Fibroblast of lung (primary cell): ENCODE results near the gene RIBC1.

Source experiments
- CTCF ChIP-seq, 2 donors: IDR thresholded peaks in 1 of 2; conservative IDR thresholded peaks in 1 of 2; 1 replicate in 1 of 2; 2 replicates in 1 of 2; pipeline ENCODE4 v1.5.1; 2011 to 2012; ENCODE audit warnings: low read length in 2 of 2, control low read depth in 1 of 2, inconsistent platforms in 1 of 2, low read depth in 1 of 2, mild to moderate bottlenecking in 1 of 2
- EZH2 ChIP-seq: IDR thresholded peaks from 2 replicates; pipeline ENCODE4 v1.5.1; 2012; ENCODE audit warnings: low read length, control low read depth, mild to moderate bottlenecking; ENCODE audit errors: missing control alignments

GRCh38 chrX:53441531-53442321 is 19.1 kb downstream of the RIBC1 start:
- TF ChIP-seq CTCF (conservative IDR thresholded peaks at IDR 0.05 in 1 of 2, IDR thresholded peaks at IDR 0.05 in 1 of 2; ENCODE audit: low read depth in 1 of 2, low read length in 2 of 2) (no peak), EZH2 (no peak)
